Liver (tissue), 9 donors: Measurements from ENCODE around the gene SIK3. TPM values are rescaled to one million over a fixed set of nuclear protein-coding genes. Genes with fewer than 3 reads are reported as not detected.
"Not testable (repeated sequence)": the region's sequence is repeated elsewhere in the genome, so short reads cannot be mapped to it uniquely, and the experiment has no call there.

ENCODE experiments used
- DNase-seq: peaks from one replicate; pipeline ENCODE4 v3.0.0-alpha.2; 2017; ENCODE audit warnings: low spot score
- H3K27ac ChIP-seq, 2 donors: one replicate each; pipeline ENCODE4 v1.7.0; 2013; ENCODE audit warnings: inconsistent platforms in 2 of 2, low read length in 2 of 2, control low read depth in 1 of 2, low read depth in 1 of 2, mild to moderate bottlenecking in 1 of 2
- H3K27me3 ChIP-seq, 4 donors: one replicate each; pipeline versions ENCODE4 v1.6.1 to v1.7.0; 2013; ENCODE audit warnings: low read length in 3 of 4, inconsistent platforms in 1 of 4, mild to moderate bottlenecking in 1 of 4, moderate library complexity in 1 of 4; ENCODE audit not compliant: control insufficient read depth in 4 of 4, insufficient read depth in 4 of 4
- H3K36me3 ChIP-seq, 4 donors: one replicate each; pipeline versions ENCODE4 v1.6.1 to v1.7.0; 2013; ENCODE audit warnings: low read length in 3 of 4, mild to moderate bottlenecking in 3 of 4, low read depth in 1 of 4, moderate library complexity in 1 of 4; ENCODE audit not compliant: control insufficient read depth in 4 of 4, insufficient read depth in 3 of 4
- H3K4me1 ChIP-seq, 4 donors: one replicate each; pipeline versions ENCODE4 v1.6.1 to v1.7.0; 2013; ENCODE audit warnings: low read length in 3 of 4, mild to moderate bottlenecking in 3 of 4, moderate library complexity in 1 of 4; ENCODE audit not compliant: control insufficient read depth in 4 of 4, insufficient read depth in 4 of 4
- H3K4me3 ChIP-seq, 3 donors: one replicate each; pipeline versions ENCODE4 v1.6.1 to v1.7.0; 2013; ENCODE audit warnings: low read length in 3 of 3, control low read depth in 1 of 3, low read depth in 1 of 3, mild to moderate bottlenecking in 1 of 3
- H3K9ac ChIP-seq, 2 donors: one replicate each; pipeline ENCODE4 v1.7.0; 2013; ENCODE audit warnings: low read length in 2 of 2, mild to moderate bottlenecking in 2 of 2, moderate library complexity in 2 of 2, control low read depth in 1 of 2, low read depth in 1 of 2
- H3K9me3 ChIP-seq, 4 donors: one replicate each; pipeline versions ENCODE4 v1.6.1 to v1.7.0; 2013; ENCODE audit warnings: low read length in 3 of 4; ENCODE audit not compliant: control insufficient read depth in 4 of 4
- CTCF ChIP-seq: fragments of 150-350 bp; IDR thresholded peaks from 2 replicates; pipeline ENCODE4 v1.5.1; 2017; ENCODE audit warnings: improper control_type of control experiment, low read depth, low read length; ENCODE audit not compliant: missing input control
- EGR1 ChIP-seq, 2 donors: IDR thresholded peaks; 2 replicates each; pipeline ENCODE4 v1.6.1; 2016 to 2018; ENCODE audit warnings: antibody characterized with exemption in 2 of 2, low read depth in 2 of 2
- FOXA1 ChIP-seq: IDR thresholded peaks from 2 replicates; pipeline ENCODE4 v1.6.1; 2016; ENCODE audit warnings: antibody characterized with exemption
- FOXA2 ChIP-seq: IDR thresholded peaks from 2 replicates; pipeline ENCODE4 v1.6.1; 2016; ENCODE audit warnings: antibody characterized with exemption
- GABPA ChIP-seq, 2 donors: IDR thresholded peaks in 1 of 2; conservative IDR thresholded peaks in 1 of 2; 2 replicates each; pipeline ENCODE4 v1.6.1; 2016; ENCODE audit warnings: antibody characterized with exemption in 2 of 2, mild to moderate bottlenecking in 1 of 2, moderate library complexity in 1 of 2
- HNF4A ChIP-seq, 2 donors: conservative IDR thresholded peaks; 2 replicates each; pipeline ENCODE4 v1.6.1; 2016; ENCODE audit warnings: antibody characterized with exemption in 2 of 2, mild to moderate bottlenecking in 2 of 2
- HNF4G ChIP-seq: IDR thresholded peaks from 2 replicates; pipeline ENCODE4 v1.6.1; 2016; ENCODE audit warnings: antibody characterized with exemption
- JUND ChIP-seq, 2 donors: IDR thresholded peaks; 2 replicates each; pipeline ENCODE4 v1.6.1; 2016; ENCODE audit warnings: antibody characterized with exemption in 2 of 2
- NR2F2 ChIP-seq: IDR thresholded peaks from 2 replicates; pipeline ENCODE4 v1.6.1; 2016; ENCODE audit warnings: antibody characterized with exemption
- RAD21 ChIP-seq, 2 donors: IDR thresholded peaks; 2 replicates each; pipeline ENCODE4 v1.6.1; 2016; ENCODE audit warnings: antibody characterized with exemption in 2 of 2, mild to moderate bottlenecking in 2 of 2
- RXRA ChIP-seq, 2 donors: IDR thresholded peaks; 2 replicates each; pipeline ENCODE4 v1.6.1; 2017 to 2018; ENCODE audit warnings: antibody characterized with exemption in 2 of 2, mild to moderate bottlenecking in 1 of 2
- SP1 ChIP-seq: IDR thresholded peaks from 2 replicates; pipeline ENCODE4 v1.6.1; 2018; ENCODE audit warnings: antibody characterized with exemption, mild to moderate bottlenecking
- TAF1 ChIP-seq: conservative IDR thresholded peaks from 2 replicates; pipeline ENCODE4 v1.6.1; 2016; ENCODE audit warnings: antibody characterized with exemption, mild to moderate bottlenecking
- YY1 ChIP-seq: IDR thresholded peaks from 2 replicates; pipeline ENCODE4 v1.6.1; 2016; ENCODE audit warnings: antibody characterized with exemption, mild to moderate bottlenecking
- WGBS: extraction: QIAGEN DNeasy Blood & Tissue Kit; methylation state at CpG from one replicate; pipeline ENCODE4 v1.1.7; 2013; 5-methylcytosine and 5-hydroxymethylcytosine counted together
- polyA plus RNA-seq, 2 donors: library from polyadenylated mRNA; stranded (reverse) in 1 of 2; unstranded in 1 of 2; fragments of 200-250 nt in 1 of 2; fragments of >200 nt in 1 of 2; fragmentation: Nextera tagmentation in 1 of 2; extraction: Ambion mirVana in 1 of 2; gene quantifications; one replicate each; pipeline versions ENCODE4 v1.2.1 to v1.2.3, GENCODE V29; 2013 to 2015
- total RNA-seq, 2 donors: library from RNA; depleted of rRNA; stranded (reverse); fragments of >200 nt; gene quantifications; one replicate each; pipeline ENCODE4 v1.2.3, GENCODE V29; 2014
- TF ChIP-seq, protein P1 (sequence below): IDR thresholded peaks from 2 replicates; pipeline ENCODE4 v1.6.1; 2016; ENCODE audit warnings: antibody characterized with exemption
- TF ChIP-seq, protein P2 (sequence below): IDR thresholded peaks from 2 replicates; pipeline ENCODE4 v1.6.1; 2016; ENCODE audit warnings: antibody characterized with exemption
- TF ChIP-seq, protein P3 (sequence below): IDR thresholded peaks from 2 replicates; pipeline ENCODE4 v1.6.1; 2016; ENCODE audit warnings: antibody characterized with exemption
- donor health status: healthy.
- donor health status: healthy.
- donor health status: healthy.
- donor health status: healthy.
- donor health status: healthy.

Gene SIK3
- total and polyA plus RNA-seq, 4 donors = 6.9 to 52.4 (median 14.4) TPM

DNA sequence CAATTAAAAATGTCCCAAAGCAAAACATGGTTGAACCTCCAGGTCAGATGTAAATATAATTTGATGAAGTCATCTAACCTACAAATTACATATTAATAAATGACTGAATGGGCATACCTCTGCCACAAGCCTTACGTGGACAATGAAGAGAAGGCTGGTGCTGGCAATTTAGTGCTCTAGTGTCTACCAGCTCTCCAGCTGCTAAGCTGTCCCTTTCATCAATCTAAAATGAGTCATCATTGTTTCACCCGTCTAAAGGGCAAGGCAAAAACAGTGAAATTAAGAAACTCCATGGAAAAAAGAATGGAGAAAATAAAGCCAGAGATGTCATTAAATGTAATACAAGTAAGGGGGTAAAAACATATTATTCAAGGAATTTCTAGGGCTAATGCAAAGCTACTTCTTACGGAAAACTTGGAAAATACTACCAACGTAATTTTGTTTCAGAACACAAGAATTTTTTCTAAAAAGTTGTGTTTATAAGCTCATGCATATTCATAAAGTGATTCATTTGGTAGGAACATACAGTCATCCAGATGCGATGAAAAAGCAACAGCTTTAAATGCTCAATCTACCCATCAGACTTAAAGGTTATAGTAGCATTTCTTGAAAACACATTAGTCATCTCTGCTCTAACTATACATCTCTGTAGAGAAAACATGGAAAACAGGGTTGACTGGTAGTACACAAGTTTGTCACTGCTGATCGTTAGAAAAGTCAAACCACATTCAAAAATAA is 71.5 kb downstream of the SIK3 start:
- H3K4me3 ChIP-seq = no peak overlapping the region
- TF ChIP-seq SP1 (no peak), HNF4A (conservative IDR thresholded peaks at IDR 0.05) (peak; percentile 18 to 49), YY1 (peak; percentile 14), JUND (IDR thresholded peaks at IDR 0.05) (peak; percentile 76 to 95), GABPA (IDR thresholded peaks at IDR 0.05 in 1 of 2, conservative IDR thresholded peaks at IDR 0.05 in 1 of 2) (no peak), FOXA1 (no peak), RAD21 (IDR thresholded peaks at IDR 0.05) (no peak), CTCF (no peak)
- TF ChIP-seq, protein P1, sequence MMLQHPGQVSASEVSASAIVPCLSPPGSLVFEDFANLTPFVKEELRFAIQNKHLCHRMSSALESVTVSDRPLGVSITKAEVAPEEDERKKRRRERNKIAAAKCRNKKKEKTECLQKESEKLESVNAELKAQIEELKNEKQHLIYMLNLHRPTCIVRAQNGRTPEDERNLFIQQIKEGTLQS = peak; percentile 50
- WGBS = 77% methylated on average over 6 of the region's 6 CpGs

GRCh38 chr11:117023707-117024106 is 74.5 kb downstream of the SIK3 start:
- H3K27me3 ChIP-seq, DNase-seq, H3K27ac ChIP-seq, H3K36me3 ChIP-seq, H3K9me3 ChIP-seq, H3K9ac ChIP-seq, H3K4me3 ChIP-seq: not testable (repeated sequence)
- 99% methylated on average over 7 of the region's 7 CpGs for WGBS
- peaks cover 3 to 35% (median 26%) of the 10 kb centered on the region in 4 donors for H3K4me1 ChIP-seq

More for the DNA sequence above, 71.5 kb downstream of the SIK3 start:
- no peaks in the 10 kb centered on the region for H3K9me3 ChIP-seq
- no peaks in the 10 kb centered on the region for H3K36me3 ChIP-seq
- peaks cover 3 to 27% (median 13%) of the 10 kb centered on the region in 4 donors for H3K4me1 ChIP-seq
- no peak overlapping the region for H3K9ac ChIP-seq
- H3K27ac ChIP-seq = no peak overlapping the region
- no peaks in the 10 kb centered on the region for H3K27me3 ChIP-seq
- no peak for DNase-seq

GRCh38 chr11:117023178-117023577 is 75.0 kb downstream of the SIK3 start:
- Histone ChIP-seq H3K27ac (peak overlapping the region in 1 of 2 donors; percentile 26), H3K9me3 (no peaks in the 10 kb centered on the region), H3K9ac (no peak overlapping the region), H3K4me1 (peaks cover 3 to 35% (median 25%) of the 10 kb centered on the region in 4 donors), H3K36me3 (no peaks in the 10 kb centered on the region), H3K4me3 (no peak overlapping the region), H3K27me3 (no peaks in the 10 kb centered on the region)
- DNase-seq = no peak
- TF ChIP-seq HNF4A (conservative IDR thresholded peaks at IDR 0.05) = peak; percentile 5 to 8
- TF ChIP-seq GABPA (IDR thresholded peaks at IDR 0.05 in 1 of 2, conservative IDR thresholded peaks at IDR 0.05 in 1 of 2) = no peak
- WGBS = 47% methylated on average over 3 of the region's 3 CpGs

GRCh38 chr11:117022526-117022925 is 75.7 kb downstream of the SIK3 start:
- WGBS = 59% methylated on average over 3 of the region's 3 CpGs
- Histone ChIP-seq H3K9ac (no peak overlapping the region), H3K36me3 (no peaks in the 10 kb centered on the region), H3K27me3 (no peaks in the 10 kb centered on the region), H3K4me3 (no peak overlapping the region), H3K9me3 (no peaks in the 10 kb centered on the region), H3K4me1 (peaks cover 3 to 35% (median 25%) of the 10 kb centered on the region in 4 donors), H3K27ac (peak overlapping the region; percentile 2 to 26)
- no peak for DNase-seq
- TF ChIP-seq, protein P2, sequence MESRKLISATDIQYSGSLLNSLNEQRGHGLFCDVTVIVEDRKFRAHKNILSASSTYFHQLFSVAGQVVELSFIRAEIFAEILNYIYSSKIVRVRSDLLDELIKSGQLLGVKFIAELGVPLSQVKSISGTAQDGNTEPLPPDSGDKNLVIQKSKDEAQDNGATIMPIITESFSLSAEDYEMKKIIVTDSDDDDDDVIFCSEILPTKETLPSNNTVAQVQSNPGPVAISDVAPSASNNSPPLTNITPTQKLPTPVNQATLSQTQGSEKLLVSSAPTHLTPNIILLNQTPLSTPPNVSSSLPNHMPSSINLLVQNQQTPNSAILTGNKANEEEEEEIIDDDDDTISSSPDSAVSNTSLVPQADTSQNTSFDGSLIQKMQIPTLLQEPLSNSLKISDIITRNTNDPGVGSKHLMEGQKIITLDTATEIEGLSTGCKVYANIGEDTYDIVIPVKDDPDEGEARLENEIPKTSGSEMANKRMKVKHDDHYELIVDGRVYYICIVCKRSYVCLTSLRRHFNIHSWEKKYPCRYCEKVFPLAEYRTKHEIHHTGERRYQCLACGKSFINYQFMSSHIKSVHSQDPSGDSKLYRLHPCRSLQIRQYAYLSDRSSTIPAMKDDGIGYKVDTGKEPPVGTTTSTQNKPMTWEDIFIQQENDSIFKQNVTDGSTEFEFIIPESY = no peak
- TF ChIP-seq RAD21 (IDR thresholded peaks at IDR 0.05) = no peak
- TF ChIP-seq HNF4A (conservative IDR thresholded peaks at IDR 0.05) = no peak
- no peak for TF ChIP-seq HNF4G
- TF ChIP-seq, protein P3, sequence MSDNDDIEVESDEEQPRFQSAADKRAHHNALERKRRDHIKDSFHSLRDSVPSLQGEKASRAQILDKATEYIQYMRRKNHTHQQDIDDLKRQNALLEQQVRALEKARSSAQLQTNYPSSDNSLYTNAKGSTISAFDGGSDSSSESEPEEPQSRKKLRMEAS = no peak
- TF ChIP-seq NR2F2 = no peak
- TF ChIP-seq, protein P1 = no peak
- no peak for TF ChIP-seq GABPA (IDR thresholded peaks at IDR 0.05 in 1 of 2, conservative IDR thresholded peaks at IDR 0.05 in 1 of 2)
- TF ChIP-seq YY1 = no peak
- TF ChIP-seq TAF1 = no peak
- TF ChIP-seq FOXA2 = no peak
- no peak for TF ChIP-seq RXRA (IDR thresholded peaks at IDR 0.05)
- no peak for TF ChIP-seq JUND (IDR thresholded peaks at IDR 0.05)
- no peak for TF ChIP-seq EGR1 (IDR thresholded peaks at IDR 0.05; ENCODE audit: low read depth in 2 of 2)
- no peak for TF ChIP-seq FOXA1
- TF ChIP-seq SP1 = no peak
